RWPE1 (cell line): Measurements from ENCODE around the gene ELAC2.
A peak's percentile ranks its signal among the peaks of the same experiment; 100 is the strongest.

ENCODE experiments used
- CTCF ChIA-PET: fragments of 350-600 bp; sonication (Branson Sonifier 250); formaldehyde crosslinking; extraction: SDS; loops from one replicate; lab custom pipeline; 2021; lab: Yijun Ruan, JAX
- POLR2A ChIA-PET: fragments of 400-600 bp; formaldehyde crosslinking; extraction: SDS; loops from one replicate; lab custom pipeline; 2020; ENCODE audit warnings: antibody characterized with exemption; ENCODE audit not compliant: low non-redundant PET; lab: Yijun Ruan, JAX
- DNase-seq: peaks from one replicate; pipeline ENCODE4 v3.0.0; 2012; ENCODE audit warnings: low spot score
- H3K27ac ChIP-seq: fragments of 450-650 bp; 2 replicates; pipeline ENCODE4 v1.5.1; 2017
- TF ChIP-seq, protein P1 (sequence below): fragments of 450-650 bp; conservative IDR thresholded peaks from 2 replicates; pipeline ENCODE4 v1.5.1; 2017; ENCODE audit warnings: low read depth, mild to moderate bottlenecking

ELAC2 gene

GRCh38 chr17:13017655-13018459, at the start of gene ELAC2:
TSS of gene ELAC2 (minus strand) at chr17:13018027. CDS start at chr17:13017947, 80 bp downstream.
- TF ChIP-seq, protein P1, sequence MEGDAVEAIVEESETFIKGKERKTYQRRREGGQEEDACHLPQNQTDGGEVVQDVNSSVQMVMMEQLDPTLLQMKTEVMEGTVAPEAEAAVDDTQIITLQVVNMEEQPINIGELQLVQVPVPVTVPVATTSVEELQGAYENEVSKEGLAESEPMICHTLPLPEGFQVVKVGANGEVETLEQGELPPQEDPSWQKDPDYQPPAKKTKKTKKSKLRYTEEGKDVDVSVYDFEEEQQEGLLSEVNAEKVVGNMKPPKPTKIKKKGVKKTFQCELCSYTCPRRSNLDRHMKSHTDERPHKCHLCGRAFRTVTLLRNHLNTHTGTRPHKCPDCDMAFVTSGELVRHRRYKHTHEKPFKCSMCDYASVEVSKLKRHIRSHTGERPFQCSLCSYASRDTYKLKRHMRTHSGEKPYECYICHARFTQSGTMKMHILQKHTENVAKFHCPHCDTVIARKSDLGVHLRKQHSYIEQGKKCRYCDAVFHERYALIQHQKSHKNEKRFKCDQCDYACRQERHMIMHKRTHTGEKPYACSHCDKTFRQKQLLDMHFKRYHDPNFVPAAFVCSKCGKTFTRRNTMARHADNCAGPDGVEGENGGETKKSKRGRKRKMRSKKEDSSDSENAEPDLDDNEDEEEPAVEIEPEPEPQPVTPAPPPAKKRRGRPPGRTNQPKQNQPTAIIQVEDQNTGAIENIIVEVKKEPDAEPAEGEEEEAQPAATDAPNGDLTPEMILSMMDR, result peak; percentile 32; the same call in 1 of the 2 replicates
- peak within 1 kb of the TSS; percentile 92 for H3K27ac ChIP-seq
- peak; percentile 98 for DNase-seq
- POLR2A ChIA-PET, result interaction anchor here (0.6 kb wide), 1 partner anchor 31 kb away, joined by 3 read pairs; no protein-coding TSS in a partner anchor
- CTCF ChIA-PET, result interaction anchor here (1.5 to 2.2 kb wide), 2 partner anchors 12 to 13 kb away, joined by 6 to 7 read pairs; no protein-coding TSS in a partner anchor

- DNase-seq, result no peak
- H3K27ac ChIP-seq, result no peak overlapping the region
- ChIA-PET CTCF (no interaction called here), POLR2A (no interaction called here)
- TF ChIP-seq, protein P1, result no peak
These were observed 47.2 kb upstream of the ELAC2 start for GRCh38 chr17:13065032-13065431.

DNA sequence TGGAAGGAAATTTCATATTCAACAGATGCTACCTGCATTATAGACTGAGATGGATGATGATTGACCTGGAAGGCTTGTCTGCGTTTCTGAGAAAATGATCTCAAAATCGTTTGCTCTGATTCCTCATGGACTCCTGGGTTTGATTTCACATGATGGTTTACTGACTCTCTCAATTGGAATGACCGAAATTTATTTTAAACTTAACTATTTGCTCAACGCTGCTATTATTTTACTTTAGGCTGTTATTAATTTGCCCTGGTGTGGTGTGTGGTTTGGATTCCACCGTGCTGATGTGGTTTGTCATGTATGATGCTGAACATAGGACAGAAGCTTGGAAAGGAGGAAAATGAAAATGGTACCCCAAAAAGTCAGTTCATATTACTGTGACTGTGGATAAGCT, 37.3 kb upstream of the ELAC2 start:
- ChIA-PET CTCF (interaction anchor here (1.0 kb wide), 1 partner anchor 24 kb away, joined by 4 read pairs; no protein-coding TSS in a partner anchor), POLR2A (no interaction called here)
- DNase-seq, result no peak
- no peak overlapping the region for H3K27ac ChIP-seq
- TF ChIP-seq, protein P1, result no peak

GRCh38 chr17:13054666-13055065, 36.8 kb upstream of the ELAC2 start:
- TF ChIP-seq, protein P1, result no peak
- CTCF ChIA-PET, result interaction anchor here (1.0 kb wide), 1 partner anchor 23 kb away, joined by 4 read pairs; no protein-coding TSS in a partner anchor
- no peak overlapping the region for H3K27ac ChIP-seq
- no peak for DNase-seq
- POLR2A ChIA-PET, result no interaction called here

DNA sequence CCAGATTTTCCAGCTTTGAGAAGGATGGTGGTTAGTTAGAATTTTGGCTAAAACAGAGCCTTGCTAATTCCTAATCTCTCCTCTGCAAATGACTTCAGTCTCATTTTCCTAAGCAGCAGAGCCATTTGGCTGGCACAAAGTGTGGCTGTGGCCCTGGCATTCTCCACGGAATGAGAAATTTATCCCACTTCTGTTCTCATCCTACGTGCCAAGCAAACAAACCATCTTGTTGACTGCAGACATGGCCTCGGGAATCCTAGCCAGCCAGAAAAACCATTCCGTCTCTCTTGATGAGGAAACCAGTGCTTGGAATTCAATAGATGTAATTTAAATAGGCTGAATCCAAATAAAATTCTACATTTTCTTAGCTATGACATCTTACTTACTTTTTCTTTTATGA, 34.1 kb upstream of the ELAC2 start:
- TF ChIP-seq, protein P1, result no peak
- POLR2A ChIA-PET, result no interaction called here
- no peak for DNase-seq
- CTCF ChIA-PET, result interaction anchor here (0.7 kb wide), 1 partner anchor 237 kb away, joined by 3 read pairs; no protein-coding TSS in a partner anchor
- no peak overlapping the region for H3K27ac ChIP-seq

GRCh38 chr17:13047011-13047606, 29.3 kb upstream of the ELAC2 start:
- TF ChIP-seq, protein P1, result no peak
- CTCF ChIA-PET, result no interaction called here
- H3K27ac ChIP-seq, result no peak overlapping the region
- POLR2A ChIA-PET, result no interaction called here
- DNase-seq, result no peak
